COLO668 (cell line): Measurements from ENCODE around the gene USP19.
A peak's percentile ranks its signal among the peaks of the same experiment; 100 is the strongest.

Experiments
- DNase-seq: peaks from one replicate; lab custom pipeline; 2025; ENCODE audit not compliant: unreplicated experiment; lab: John Stamatoyannopoulos, UW

USP19 gene

GRCh38 chr3:49120438-49121131 lies at the start of gene USP19:
Gene USP19, minus strand, starts transcription at chr3:49120823. Its CDS starts 1,678 bp downstream, at chr3:49119145.
- peak; percentile 92 for DNase-seq

DNA sequence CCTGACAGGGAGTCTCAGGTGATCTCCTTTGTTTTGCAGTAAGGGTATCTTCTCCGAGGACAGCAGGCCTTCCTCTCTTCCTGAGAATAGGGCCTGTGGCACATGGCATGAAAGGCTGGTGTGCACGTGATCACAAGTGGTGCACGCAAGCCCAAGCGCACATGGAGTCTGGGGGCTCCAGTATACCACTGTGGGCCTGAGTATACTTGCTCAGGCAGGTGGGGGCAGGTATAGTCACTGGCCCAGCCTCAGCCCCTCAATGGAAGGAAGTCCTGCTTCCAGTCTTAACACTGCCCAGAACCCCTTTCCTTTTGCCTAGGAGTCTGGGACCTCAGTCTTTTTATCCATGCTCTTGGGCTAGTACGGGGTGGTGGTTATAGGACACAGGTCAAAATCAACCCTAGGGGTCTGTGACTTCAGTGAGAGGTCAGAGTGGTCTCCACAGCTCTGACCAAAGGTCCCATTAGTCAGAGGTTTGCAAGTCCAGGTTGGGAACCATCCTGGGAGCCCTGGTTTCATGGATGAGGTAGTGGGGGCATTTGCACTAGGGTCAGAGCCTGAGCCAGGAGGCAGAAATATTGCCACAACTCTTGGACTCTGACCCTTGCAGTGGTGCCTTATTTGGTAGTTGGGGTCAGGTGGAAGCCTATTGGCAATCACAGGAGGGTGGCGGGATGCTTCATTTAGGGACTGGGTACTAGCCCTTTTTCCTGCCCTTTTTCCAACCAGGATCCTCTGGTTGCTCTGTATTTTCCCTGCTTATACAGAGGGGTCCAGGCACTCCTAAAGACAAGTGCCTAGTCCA lies 46.3 kb upstream of the USP19 start:
- DNase-seq = no peak

GRCh38 chr3:49165771-49166751 lies 45.4 kb upstream of the USP19 start, which contains the start of gene CCDC71:
Gene CCDC71, minus strand, starts transcription at chr3:49166331. Its CDS starts 2,123 bp downstream, at chr3:49164208.
- peak; percentile 77 for DNase-seq

GRCh38 chr3:49164983-49165720 lies 44.5 kb upstream of the USP19 start:
- DNase-seq = peak; percentile 1

DNA sequence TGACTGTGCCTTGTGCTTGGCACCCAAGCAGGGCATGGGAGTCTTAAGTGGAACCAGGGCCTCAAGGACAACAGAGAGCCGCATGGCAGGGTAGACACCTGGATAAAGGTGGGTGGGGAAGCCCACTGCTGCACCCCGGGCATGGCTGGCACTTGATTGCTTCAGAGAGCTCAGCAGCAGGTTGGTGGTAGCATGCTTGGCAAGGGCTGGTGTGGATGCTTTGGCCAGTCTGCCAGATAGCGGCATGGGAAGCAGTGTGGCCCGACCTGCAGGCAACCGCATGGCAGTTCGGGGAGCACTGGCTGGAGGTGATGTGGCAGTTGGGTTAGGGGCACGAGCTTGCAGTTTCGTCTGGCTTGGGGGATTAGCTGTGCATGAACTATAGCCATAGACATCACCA lies 43.0 kb upstream of the USP19 start:
- DNase-seq = no peak

GRCh38 chr3:49162751-49163419 lies 42.3 kb upstream of the USP19 start:
- DNase-seq = no peak

- no peak for DNase-seq
Observed at GRCh38 chr3:49161808-49162530, 41.3 kb upstream of the USP19 start.

DNA sequence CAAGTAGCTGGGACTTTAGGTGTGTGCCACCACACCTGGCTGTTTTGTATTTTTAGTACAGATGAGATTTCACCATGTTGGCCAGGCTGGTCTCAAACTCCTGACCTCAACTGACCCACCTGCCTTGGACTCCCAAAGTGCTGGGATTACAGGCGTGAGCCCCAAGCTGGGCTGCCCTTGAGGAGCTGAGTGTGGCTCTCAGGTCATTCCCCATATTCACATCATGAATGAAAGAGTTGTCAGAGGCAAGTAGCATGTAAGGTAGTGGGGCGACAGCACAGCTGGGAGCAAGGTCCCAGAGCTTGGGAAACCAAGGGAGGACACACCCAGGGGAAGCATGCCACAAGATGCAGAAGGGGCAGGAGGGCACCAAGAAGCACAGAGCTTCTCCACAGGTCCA lies 40.6 kb upstream of the USP19 start:
- no peak for DNase-seq

- DNase-seq = no peak
Observed at GRCh38 chr3:49158792-49159191, 38.2 kb upstream of the USP19 start.

DNA sequence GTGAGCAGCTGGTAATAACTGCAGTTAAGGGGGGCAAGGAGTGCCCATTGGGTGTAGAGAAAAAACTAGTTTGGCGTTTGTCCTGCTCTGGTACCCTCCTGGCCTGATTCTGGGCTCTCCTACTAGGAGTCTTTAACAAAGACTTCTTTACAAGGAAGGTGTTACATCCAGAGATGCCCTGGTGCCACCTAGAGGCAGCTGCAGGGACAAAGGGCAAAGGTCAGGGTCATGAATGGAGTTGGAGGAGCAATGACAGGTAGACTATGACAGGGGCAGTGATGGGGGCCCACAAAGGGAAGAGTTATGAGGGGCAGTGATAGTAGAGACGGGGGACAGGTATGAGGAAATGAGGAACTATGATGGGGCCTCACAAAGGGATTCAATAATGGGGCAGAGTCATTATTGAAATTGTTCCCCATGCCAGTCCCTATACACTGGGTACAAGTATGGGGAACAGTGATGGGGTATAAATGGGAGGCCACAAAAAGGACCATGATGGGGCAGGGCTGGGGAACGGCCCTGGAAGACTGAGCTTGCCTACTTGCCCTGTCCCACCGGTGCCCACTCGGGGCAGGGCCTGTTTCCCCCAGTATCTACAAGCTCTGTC lies 37.6 kb upstream of the USP19 start:
- peak; percentile 30 for DNase-seq

DNA sequence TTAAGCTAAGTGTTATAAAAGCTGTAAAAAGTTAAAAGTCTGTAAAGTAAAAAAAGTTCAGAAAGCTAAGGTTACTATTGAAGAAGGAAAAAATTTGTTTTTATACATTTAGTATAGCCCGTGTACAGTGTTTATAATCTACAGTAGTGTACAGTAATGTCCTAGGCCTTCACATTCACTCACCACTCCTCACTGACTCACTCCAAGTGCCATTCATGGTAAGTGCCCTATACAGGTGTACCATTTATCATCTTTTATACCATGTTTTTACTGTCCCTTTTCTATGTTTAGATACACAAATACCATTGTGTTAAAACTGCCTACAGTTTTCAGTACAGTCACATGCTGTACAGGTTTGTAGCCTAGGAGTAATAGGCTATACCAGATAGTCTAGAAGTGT lies 36.7 kb upstream of the USP19 start:
- no peak for DNase-seq

GRCh38 chr3:49153349-49153912 lies 32.8 kb upstream of the USP19 start:
- DNase-seq = no peak

DNA sequence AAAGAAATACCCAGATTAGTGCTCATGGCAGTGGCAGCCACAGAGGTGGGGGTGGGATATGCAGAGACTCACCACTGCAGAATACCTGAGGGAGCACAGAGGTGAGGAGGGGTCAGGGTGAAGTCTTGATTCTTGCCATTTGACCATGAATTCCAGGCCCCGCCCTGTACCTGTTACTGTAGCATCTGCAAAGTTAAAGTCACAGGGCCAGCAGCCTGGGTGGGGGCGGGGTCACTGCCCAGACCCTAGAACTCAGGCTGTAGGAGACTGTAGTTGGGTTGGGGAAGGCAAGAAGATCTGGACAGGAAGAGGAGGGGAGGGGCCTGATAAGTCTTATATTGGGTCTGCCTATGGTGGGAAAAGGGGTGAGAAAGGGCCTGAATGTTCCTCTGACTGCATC lies 31.0 kb upstream of the USP19 start:
- no peak for DNase-seq

GRCh38 chr3:49148159-49148558 lies 27.5 kb upstream of the USP19 start:
- no peak for DNase-seq

DNA sequence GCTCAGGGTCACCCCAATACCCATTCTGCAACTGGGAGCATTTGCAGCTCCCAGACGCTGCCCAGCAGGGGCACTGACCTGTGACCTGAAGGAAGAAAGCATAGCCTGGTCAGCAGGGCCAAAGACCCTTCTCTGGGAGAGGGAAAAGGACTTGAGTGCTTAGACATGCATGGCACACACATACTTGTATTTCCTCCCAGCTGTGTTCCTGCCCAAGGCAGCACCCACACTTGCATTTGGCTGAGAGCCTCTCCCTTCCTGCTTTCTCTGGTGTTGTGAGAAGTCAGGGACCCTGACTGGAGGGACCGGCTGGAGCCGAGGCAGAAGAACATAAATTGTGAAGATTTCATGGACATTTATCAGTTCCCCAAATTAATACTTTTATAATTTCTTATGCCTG lies 19.5 kb upstream of the USP19 start:
- DNase-seq = no peak

DNA sequence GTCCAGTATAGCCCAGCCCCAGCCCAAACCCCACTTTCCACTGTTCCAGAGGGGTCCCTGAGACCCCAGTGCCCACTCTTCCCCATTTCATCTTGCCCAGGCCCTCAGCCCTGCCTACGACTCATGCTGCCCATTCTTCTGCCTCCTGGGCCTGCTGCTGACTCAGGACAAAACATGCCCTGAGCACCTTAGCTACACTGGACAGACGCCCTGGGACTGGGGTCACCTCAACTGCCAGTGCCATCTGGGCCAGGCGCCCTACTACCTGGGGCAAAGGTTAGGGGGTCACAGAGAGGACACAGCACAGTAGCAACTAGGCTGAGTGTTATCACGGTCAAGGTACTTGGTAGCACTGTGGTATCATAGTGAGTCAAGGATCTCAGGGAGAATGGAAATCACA lies 14.9 kb upstream of the USP19 start:
- no peak for DNase-seq

DNA sequence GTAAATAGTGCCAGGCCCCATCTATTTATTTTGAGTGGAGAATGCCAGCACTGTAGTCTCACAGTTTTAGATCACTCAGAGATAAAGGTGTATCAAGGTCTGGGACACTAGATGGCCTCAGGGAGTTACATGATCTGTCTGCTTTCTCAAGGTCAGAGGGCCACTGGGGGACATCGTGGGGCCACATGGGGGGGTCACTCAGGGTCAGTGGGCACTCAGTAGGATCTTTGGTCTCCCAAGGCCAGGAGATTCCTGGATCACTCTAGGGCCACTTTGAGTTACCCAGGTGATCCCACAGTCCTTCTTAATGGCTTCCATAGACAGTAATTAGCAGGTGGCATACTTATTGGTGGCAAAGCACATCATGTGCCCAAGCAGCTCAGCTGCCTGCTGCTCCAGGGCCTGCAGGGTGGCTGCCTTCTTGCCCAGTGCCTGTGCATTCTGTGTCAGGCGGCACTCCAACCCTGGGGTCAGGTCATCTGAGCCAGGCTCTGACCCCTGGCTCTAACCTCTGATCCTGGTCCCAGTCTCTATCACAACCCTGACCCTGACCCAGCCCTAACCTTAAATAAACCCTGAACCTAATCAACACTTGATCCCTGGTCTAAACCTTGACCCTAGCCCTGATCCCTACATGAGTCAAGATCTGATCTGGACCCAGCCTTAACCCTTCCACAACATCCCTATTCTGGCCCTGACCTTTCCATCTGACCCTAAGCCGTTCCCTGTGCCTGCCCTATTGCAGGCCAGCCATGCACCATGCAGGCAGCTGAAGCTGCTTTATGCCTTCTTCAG lies 14.0 kb upstream of the USP19 start:
- no peak for DNase-seq
